Measurements from ENCODE around the gene DDI2. TPM values are rescaled to one million over a fixed set of nuclear protein-coding genes. Genes with fewer than 3 reads are reported as not detected.

The DDI2 gene
- total and polyA plus RNA-seq, 9 of the 15 experiments (the other 6 are each of a cell fraction or from before 2014, with no cell fraction given), result 6.5 to 48.4 (median 21.2) TPM

- H3K9me3 ChIP-seq (replicated peaks; ENCODE audit: control insufficient read depth, insufficient read depth, low read depth, low read length), result no peaks in the 10 kb centered on the region
- H3K4me1 ChIP-seq (replicated peaks in 1 of 2; ENCODE audit: control insufficient read depth in 2 of 2, insufficient read depth in 2 of 2, low read length in 2 of 2), result peaks cover 0 to 5% of the 10 kb centered on the region in 2 experiments; a peak in 2 of 5 replicates
- H3K27me3 ChIP-seq (ENCODE audit: control insufficient read depth in 2 of 2, insufficient read depth in 2 of 2, low read length in 2 of 2), result no peaks in the 10 kb centered on the region
- POLR2A ChIA-PET, result interaction anchor here (1.5 to 1.8 kb wide), 2 partner anchors 13 to 29 kb away, joined by 6 to 8 read pairs; no protein-coding TSS in a partner anchor
- no peak overlapping the region for H2AFZ ChIP-seq (ENCODE audit: low read depth, low read length)
- no peak overlapping the region for H3K27ac ChIP-seq (ENCODE audit: extremely low read depth, low read depth, low read length)
- H3K36me3 ChIP-seq (ENCODE audit: control insufficient read depth, insufficient read depth, low read length), result peaks cover 15% of the 10 kb centered on the region; the same call in 2 of the 3 replicates
- H3K9me1 ChIP-seq (ENCODE audit: control insufficient read depth, insufficient read depth, low read length), result no peaks in the 10 kb centered on the region
- DNase-seq (ENCODE audit: extremely low read depth in 1 of 4, low spot score in 3 of 4) (no peak), ATAC-seq (no peak), FAIRE-seq (no peak)
- WGBS (ENCODE audit: insufficient coverage, low coverage, missing lambda C conversion rate), result 73% methylated on average over 6 of the region's 6 CpGs
- H3K9ac ChIP-seq (ENCODE audit: insufficient read depth in 1 of 2, low read depth in 2 of 2, low read length in 2 of 2), result no peak overlapping the region
- no peaks in the 10 kb centered on the region for H3K79me2 ChIP-seq (ENCODE audit: control insufficient read depth, insufficient read depth, low read length)
- H3K4me3 ChIP-seq, result no peak overlapping the region
- CTCF ChIA-PET (ENCODE audit: low intra/inter-chr PET ratio), result no interaction called here
- no peak for TF ChIP-seq NELFE (IDR thresholded peaks at IDR 0.05; ENCODE audit: insufficient read depth, insufficient read length)
- no peak for TF ChIP-seq SIN3A (IDR thresholded peaks at IDR 0.05; ENCODE audit: borderline replicate concordance in 2 of 2, control insufficient read depth in 1 of 2, low read depth in 2 of 2, low read length in 2 of 2)
- no peak for TF ChIP-seq ZFP30 (CRISPR knock-in tag; IDR thresholded peaks at IDR 0.05; ENCODE audit: borderline replicate concordance)
- no peak for TF ChIP-seq EGR1 (conservative IDR thresholded peaks at IDR 0.05)
- TF ChIP-seq GATAD2B (IDR thresholded peaks at IDR 0.05; ENCODE audit: borderline replicate concordance), result no peak
- no peak for TF ChIP-seq ZNF778 (CRISPR knock-in tag; IDR thresholded peaks at IDR 0.05)
- TF ChIP-seq CREB1 (IDR thresholded peaks at IDR 0.05), result no peak
- TF ChIP-seq CREB1 (CRISPR knock-in tag; IDR thresholded peaks at IDR 0.05), result no peak
- no peaks in the 10 kb centered on the region for H4K20me1 ChIP-seq (replicated peaks; ENCODE audit: control insufficient read depth, insufficient read depth, low read length)
- no peak overlapping the region for H3K4me2 ChIP-seq (ENCODE audit: insufficient read depth, low read length)
- intact Hi-C loops (cut with micrococcal nuclease), result no loop called here
- in situ Hi-C loops (cut with MboI), result no loop called here
- BruUV-seq (replicated peaks), result no TSS peak
Observed at GRCh38 chr1:15574741-15575140, 42.5 kb upstream of the DDI2 start.
